Fibroblast of lung (primary cell): Measurements from ENCODE around the gene EMC6. TPM values are rescaled to one million over a fixed set of nuclear protein-coding genes. Genes with fewer than 3 reads are reported as not detected.
A peak's percentile ranks its signal among the peaks of the same experiment; 100 is the strongest.

Source experiments
- DNase-seq, 2 donors: peaks; one replicate each; pipeline versions ENCODE4 v3.0.0 to v3.0.0-alpha.2; 2010; ENCODE audit warnings: low read depth in 2 of 2
- H2AFZ ChIP-seq: 2 replicates; pipeline ENCODE4 v1.5.1; 2012; ENCODE audit warnings: low read length, control low read depth, inconsistent platforms
- H3K27ac ChIP-seq: 2 replicates; pipeline ENCODE4 v1.5.1; 2011; ENCODE audit warnings: low read length, control low read depth; ENCODE audit not compliant: insufficient read depth
- H3K27me3 ChIP-seq: 2 replicates; pipeline ENCODE4 v1.5.1; 2011; ENCODE audit warnings: mild to moderate bottlenecking, low read length; ENCODE audit not compliant: control insufficient read depth, insufficient read depth
- H3K36me3 ChIP-seq: 2 replicates; pipeline ENCODE4 v1.5.1; 2011; ENCODE audit warnings: low read length; ENCODE audit not compliant: control insufficient read depth, insufficient read depth
- H3K4me1 ChIP-seq: 2 replicates; pipeline ENCODE4 v1.5.1; 2011; ENCODE audit warnings: low read length; ENCODE audit not compliant: control insufficient read depth, insufficient read depth; ENCODE audit errors: extremely low read depth
- H3K4me2 ChIP-seq: 2 replicates; pipeline ENCODE4 v1.5.1; 2011; ENCODE audit warnings: low read length, control low read depth; ENCODE audit not compliant: insufficient read depth; ENCODE audit errors: extremely low read depth
- H3K4me3 ChIP-seq, 4 experiments: fragments of 200-600 bp in 1 of 4; sonication (generic) in 1 of 4; replicated peaks in 1 of 4; 2 replicates each; pipeline ENCODE4 v1.5.1; 2011 to 2016; ENCODE audit warnings: low read length in 4 of 4, low read depth in 3 of 4, mild to moderate bottlenecking in 3 of 4, control low read depth in 2 of 4, inconsistent platforms in 1 of 4, mixed read lengths in 1 of 4; ENCODE audit not compliant: insufficient read depth in 1 of 4; ENCODE audit errors: control extremely low read depth in 1 of 4
- H3K79me2 ChIP-seq: 2 replicates; pipeline ENCODE4 v1.5.1; 2012; ENCODE audit warnings: mild to moderate bottlenecking, low read length, inconsistent platforms; ENCODE audit not compliant: control insufficient read depth, insufficient read depth
- H3K9ac ChIP-seq: 2 replicates; pipeline ENCODE4 v1.5.1; 2011; ENCODE audit warnings: mild to moderate bottlenecking, low read length, control low read depth; ENCODE audit not compliant: insufficient read depth
- H3K9me3 ChIP-seq: 2 replicates; pipeline ENCODE4 v1.5.1; 2012; ENCODE audit warnings: low read depth, low read length; ENCODE audit not compliant: control insufficient read depth, insufficient read depth
- H4K20me1 ChIP-seq: 2 replicates; pipeline ENCODE4 v1.5.1; 2011; ENCODE audit warnings: low read length; ENCODE audit not compliant: control insufficient read depth, insufficient read depth; ENCODE audit errors: extremely low read depth
- CTCF ChIP-seq, 2 donors: IDR thresholded peaks in 1 of 2; conservative IDR thresholded peaks in 1 of 2; 1 replicate in 1 of 2; 2 replicates in 1 of 2; pipeline ENCODE4 v1.5.1; 2011 to 2012; ENCODE audit warnings: low read length in 2 of 2, control low read depth in 1 of 2, inconsistent platforms in 1 of 2, low read depth in 1 of 2, mild to moderate bottlenecking in 1 of 2
- EZH2 ChIP-seq: IDR thresholded peaks from 2 replicates; pipeline ENCODE4 v1.5.1; 2012; ENCODE audit warnings: low read length, control low read depth, mild to moderate bottlenecking; ENCODE audit errors: missing control alignments
- polyA plus RNA-seq, 2 donors: library from polyadenylated mRNA; depleted of rRNA in 1 of 2; stranded (reverse) in 1 of 2; unstranded in 1 of 2; fragments of >200 nt; gene quantifications; 2 replicates each; pipeline ENCODE4 v1.2.1, GENCODE V29; 2011 to 2012; ENCODE audit warnings: missing spikeins in 1 of 2
- total RNA-seq: library from RNA; depleted of rRNA; stranded (reverse); fragments of >200 nt; gene quantifications from 2 replicates; pipeline ENCODE4 v1.2.1, GENCODE V29; 2014

EMC6 gene
- total and polyA plus RNA-seq, 2 donors (not counting 1 experiment from before 2014, with no cell fraction given) = 15.4 to 20.6 TPM

- no peak overlapping the region for H3K27ac ChIP-seq
Observed at GRCh38 chr17:3666516-3666915, 2.1 kb upstream of the EMC6 start.

DNA sequence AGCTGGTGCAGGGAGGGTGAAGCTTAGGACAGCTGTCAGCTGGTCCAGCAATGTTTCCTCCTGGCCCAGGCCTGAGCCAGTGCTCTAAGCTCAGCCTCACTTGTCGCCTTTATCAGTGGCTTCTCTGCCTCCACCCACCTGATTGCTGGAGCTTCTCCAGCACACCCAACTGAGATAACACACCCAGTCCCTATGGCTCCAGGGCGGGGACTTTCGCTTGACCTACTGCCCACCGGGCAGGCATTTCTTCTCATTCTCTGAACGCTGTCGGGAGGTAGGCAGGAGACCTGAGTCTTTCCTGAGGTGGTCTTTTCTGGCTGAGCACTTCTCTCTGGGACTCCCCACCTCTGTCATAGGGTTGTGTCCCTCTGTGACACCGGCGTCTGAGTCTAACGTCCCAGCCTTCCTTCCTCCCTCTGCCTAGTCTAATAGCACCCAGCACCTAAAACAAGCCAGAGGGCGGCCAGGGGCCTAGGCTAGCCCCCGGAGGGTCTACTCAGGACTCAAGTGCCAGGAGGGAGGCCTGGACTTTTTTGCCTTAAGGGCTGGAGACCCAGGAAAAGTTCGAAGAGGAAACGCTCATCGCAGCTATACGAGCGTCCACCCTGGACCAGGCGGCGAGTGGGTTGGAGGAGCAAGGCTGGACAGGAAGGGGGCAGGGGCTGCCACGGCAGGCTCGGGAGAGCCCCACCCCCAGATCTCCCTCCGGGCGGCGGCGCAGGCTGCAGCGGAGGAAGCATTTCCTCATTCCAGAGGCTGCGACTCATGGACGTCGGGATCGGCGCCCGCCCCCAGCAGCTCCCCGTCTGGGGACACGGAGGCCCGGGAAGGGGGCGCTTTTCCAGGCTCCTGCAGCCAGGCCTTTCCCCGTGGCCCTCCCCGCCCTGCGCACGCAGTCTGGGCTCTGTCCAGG is 990 bp upstream of the EMC6 start:
- peaks cover 11% of the 10 kb centered on the region for H3K4me1 ChIP-seq
- peak overlapping the region; percentile 98 for H3K27ac ChIP-seq
- DNase-seq = peak; percentile 92 to 93
- H3K9ac ChIP-seq = peak overlapping the region; percentile 97
- H3K4me2 ChIP-seq = peak overlapping the region; percentile 100
- H3K9me3 ChIP-seq = no peaks in the 10 kb centered on the region
- peak overlapping the region; percentile 29 for H2AFZ ChIP-seq
- peaks cover 46% of the 10 kb centered on the region for H3K79me2 ChIP-seq
- no peaks in the 10 kb centered on the region for H3K27me3 ChIP-seq
- H3K4me3 ChIP-seq = peak overlapping the region; percentile 58 to 98 (median 92)
- TF ChIP-seq CTCF (conservative IDR thresholded peaks at IDR 0.05 in 1 of 2, IDR thresholded peaks at IDR 0.05 in 1 of 2; ENCODE audit: low read depth in 1 of 2, low read length in 2 of 2) (no peak), EZH2 (no peak)
- H4K20me1 ChIP-seq = no peaks in the 10 kb centered on the region
- H3K36me3 ChIP-seq = peaks cover 17% of the 10 kb centered on the region

More at GRCh38 chr17:3666516-3666915, 2.1 kb upstream of the EMC6 start:
- DNase-seq = no peak
- Histone ChIP-seq H2AFZ (no peak overlapping the region), H3K79me2 (peaks cover 46% of the 10 kb centered on the region), H3K36me3 (peaks cover 21% of the 10 kb centered on the region), H3K27me3 (no peaks in the 10 kb centered on the region), H3K9ac (no peak overlapping the region), H4K20me1 (no peaks in the 10 kb centered on the region), H3K4me2 (peak overlapping the region; percentile 100), H3K4me1 (peaks cover 11% of the 10 kb centered on the region), H3K4me3 (peak overlapping the region in 3 of 4 experiments; percentile 26 to 98 (median 28)), H3K9me3 (no peaks in the 10 kb centered on the region)
- TF ChIP-seq CTCF (conservative IDR thresholded peaks at IDR 0.05 in 1 of 2, IDR thresholded peaks at IDR 0.05 in 1 of 2; ENCODE audit: low read depth in 1 of 2, low read length in 2 of 2) (no peak), EZH2 (no peak)

GRCh38 chr17:3669085-3669347 is 404 bp downstream of the EMC6 start:
- no peaks in the 10 kb centered on the region for H3K9me3 ChIP-seq
- peak overlapping the region; percentile 97 for H3K9ac ChIP-seq
- peak overlapping the region; percentile 80 for H2AFZ ChIP-seq
- peaks cover 7% of the 10 kb centered on the region for H3K36me3 ChIP-seq
- TF ChIP-seq CTCF (conservative IDR thresholded peaks at IDR 0.05 in 1 of 2, IDR thresholded peaks at IDR 0.05 in 1 of 2; ENCODE audit: low read depth in 1 of 2, low read length in 2 of 2) (no peak), EZH2 (no peak)
- H3K4me3 ChIP-seq = peak overlapping the region; percentile 58 to 98 (median 87)
- peak overlapping the region; percentile 93 for H3K27ac ChIP-seq
- DNase-seq = no peak
- peak overlapping the region; percentile 90 for H3K4me2 ChIP-seq
- peaks cover 11% of the 10 kb centered on the region for H3K4me1 ChIP-seq
- peaks cover 46% of the 10 kb centered on the region for H3K79me2 ChIP-seq
- no peaks in the 10 kb centered on the region for H3K27me3 ChIP-seq
- no peaks in the 10 kb centered on the region for H4K20me1 ChIP-seq
